Naive thymus-derived CD8-positive, alpha-beta T cell (primary cell): Measurements from ENCODE around the gene RUNX2. TPM values are rescaled to one million over a fixed set of nuclear protein-coding genes. Genes with fewer than 3 reads are reported as not detected.

Source experiments
- ATAC-seq, 2 donors: fragments of 150-1000 bp; cut with Tn5 transposase in 1 of 2; sonication (Bioruptor Pico), chemical (Tn5 transposase) in 1 of 2; 1 replicate in 1 of 2; 2 replicates in 1 of 2; pipeline ENCODE4 v1.10.0; 2021; ENCODE audit warnings: mild to moderate bottlenecking in 2 of 2, moderate library complexity in 2 of 2
- POLR2A ChIA-PET: fragments of 350-600 bp; sonication (Branson Sonifier 250); formaldehyde crosslinking; loops from one replicate; lab custom pipeline; 2021; ENCODE audit warnings: antibody characterized with exemption; lab: Charles Lee
- DNase-seq, 10 donors: peaks; one replicate each; pipeline versions ENCODE4 v3.0.0 to v3.0.0-alpha.2; 2020 to 2022
- H3K27ac Mint-ChIP-seq, 10 donors: one replicate each; pipeline ENCODE4 v1.8.0; 2020 to 2022; ENCODE audit warnings: mild to moderate bottlenecking in 10 of 10, mixed read lengths in 10 of 10, moderate library complexity in 4 of 10, inconsistent platforms in 1 of 10
- H3K27me3 Mint-ChIP-seq, 5 donors: one replicate each; pipeline ENCODE4 v1.8.0; 2021 to 2022; ENCODE audit warnings: mixed read lengths in 5 of 5
- H3K36me3 Mint-ChIP-seq, 3 donors: one replicate each; pipeline ENCODE4 v1.8.0; 2020 to 2022; ENCODE audit warnings: mixed read lengths in 3 of 3, mild to moderate bottlenecking in 2 of 3, inconsistent platforms in 1 of 3
- H3K4me1 Mint-ChIP-seq, 4 donors: one replicate each; pipeline ENCODE4 v1.8.0; 2021 to 2022; ENCODE audit warnings: mixed read lengths in 4 of 4
- H3K4me3 Mint-ChIP-seq, 10 donors: one replicate each; pipeline ENCODE4 v1.8.0; 2020 to 2022; ENCODE audit warnings: mild to moderate bottlenecking in 10 of 10, mixed read lengths in 10 of 10, moderate library complexity in 6 of 10, inconsistent platforms in 1 of 10
- H3K9me3 Mint-ChIP-seq, 9 donors: one replicate each; pipeline ENCODE4 v1.8.0; 2020 to 2022; ENCODE audit warnings: mixed read lengths in 9 of 9, mild to moderate bottlenecking in 3 of 9, inconsistent platforms in 1 of 9, moderate library complexity in 1 of 9
- polyA plus RNA-seq, 3 donors: library from polyadenylated mRNA; unstranded; fragments of 300-500 nt; fragmentation: Illumina TruSeq; gene quantifications; one replicate each; pipeline ENCODE4 v1.2.3, GENCODE V29; 2021
- total RNA-seq, 8 experiments: library from RNA in 2 of 8; stranded (reverse) in 2 of 8; gene quantifications; one replicate each; pipeline ENCODE4 v1.2.3 and lab custom pipeline; 2021 to 2026

Gene RUNX2
- total and polyA plus RNA-seq, 5 experiments from 2014 or later: 31.3 to 44.3 (median 36.7) TPM

DNA sequence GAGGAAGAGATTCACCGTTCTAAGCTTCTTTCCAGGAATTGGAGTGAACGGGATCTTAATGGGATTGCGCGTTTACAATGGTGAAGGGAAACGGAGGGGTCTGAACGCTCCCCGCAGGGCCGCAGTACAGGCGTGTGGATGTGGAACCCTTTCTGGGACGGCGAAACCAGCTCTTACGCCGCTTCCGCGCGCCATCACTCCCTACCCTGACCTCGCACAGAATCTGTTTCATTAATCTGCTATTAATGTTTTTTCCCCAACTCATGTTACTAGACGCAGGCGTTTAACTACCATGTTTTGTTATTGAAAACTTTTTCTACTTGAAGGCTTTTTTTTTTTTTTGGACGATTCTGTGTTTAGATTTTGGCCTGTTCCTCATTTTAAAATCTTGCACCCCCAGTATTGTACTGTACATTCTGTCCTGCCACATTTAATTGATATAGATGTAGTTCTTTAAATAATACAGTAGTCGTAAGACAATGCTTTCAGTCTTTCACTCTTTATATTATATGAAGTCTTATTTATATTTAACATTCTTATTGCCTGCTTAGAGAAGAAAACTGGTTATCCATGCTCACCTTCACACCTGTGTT, 50.3 kb downstream of the RUNX2 start:
- Mint-ChIP-seq H3K9me3 (no peaks in the 10 kb centered on the region), H3K4me3 (peak overlapping the region; percentile 92 to 100 (median 98)), H3K4me1 (peaks cover 11 to 38% (median 36%) of the 10 kb centered on the region in 4 donors), H3K27ac (peak overlapping the region; percentile 97 to 100 (median 98)), H3K36me3 (peaks cover 0 to 4% (median 2%) of the 10 kb centered on the region in 3 donors), H3K27me3 (no peaks in the 10 kb centered on the region)
- DNase-seq (peak in 3 of 10 donors; percentile 5 to 20 (median 8)), ATAC-seq (peak in 1 of 2 donors; percentile 12)
- POLR2A ChIA-PET: interaction anchor here (0.6 to 3.2 kb wide), 27 partner anchors 9 to 751 kb away, joined by 3 to 24 read pairs (median 5); partner anchors contain the start of genes ENPP4 and RUNX2

DNA sequence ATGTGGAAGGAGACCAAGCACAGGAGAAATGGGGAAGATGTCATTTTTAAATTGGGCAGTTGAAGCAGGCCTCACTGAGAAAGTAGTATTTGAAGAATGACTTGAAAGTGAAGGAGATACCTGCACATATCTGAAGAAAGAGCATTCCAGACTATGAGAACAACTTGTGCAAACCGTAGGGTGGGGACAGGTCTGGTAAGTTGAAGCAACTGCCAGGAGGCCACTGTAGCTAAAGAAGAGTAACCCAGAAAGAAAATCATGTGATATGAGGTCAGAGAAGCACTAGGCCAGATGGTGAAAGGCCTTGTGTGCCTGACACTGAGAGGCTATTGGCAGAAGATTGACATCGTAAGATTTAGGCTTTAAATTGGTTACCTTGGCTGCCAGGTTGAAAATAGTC, 54.3 kb downstream of the RUNX2 start:
- no peak overlapping the region for H3K4me3 Mint-ChIP-seq
- ATAC-seq (no peak), DNase-seq (no peak)
- H3K9me3 Mint-ChIP-seq: peaks cover 0 to 2% (median 0%) of the 10 kb centered on the region in 9 donors
- POLR2A ChIA-PET: no interaction called here
- peaks cover 9 to 23% (median 15%) of the 10 kb centered on the region in 4 donors for H3K4me1 Mint-ChIP-seq
- H3K36me3 Mint-ChIP-seq: peaks cover 4 to 9% (median 7%) of the 10 kb centered on the region in 3 donors
- H3K27ac Mint-ChIP-seq: peak overlapping the region in 1 of 10 donors; percentile 2
- peaks cover 0 to 2% (median 0%) of the 10 kb centered on the region in 5 donors for H3K27me3 Mint-ChIP-seq

DNA sequence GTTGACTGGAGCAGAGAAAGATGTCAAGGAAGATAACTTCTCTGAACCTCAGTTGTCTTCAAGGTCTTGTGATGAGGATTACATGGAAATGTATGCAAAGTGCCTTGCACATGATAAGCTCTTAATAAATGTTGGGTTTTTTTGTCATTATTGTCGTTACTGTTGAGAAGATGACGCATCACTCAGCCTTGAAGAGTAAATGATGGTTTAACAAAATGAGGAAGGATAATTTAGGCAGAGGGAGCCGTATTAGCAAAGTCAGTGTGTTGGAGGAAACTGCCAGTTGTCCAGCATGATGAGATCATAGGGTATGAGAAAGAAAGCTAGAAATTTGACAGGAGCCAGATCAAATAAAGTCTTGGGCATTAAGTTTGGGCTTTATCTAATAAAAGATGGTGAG, 58.4 kb downstream of the RUNX2 start:
- no peak for DNase-seq
- Mint-ChIP-seq H3K27me3 (peaks cover 0 to 2% (median 0%) of the 10 kb centered on the region in 5 donors), H3K4me1 (peaks cover 0 to 17% (median 9%) of the 10 kb centered on the region in 4 donors), H3K36me3 (peaks cover 7 to 20% (median 12%) of the 10 kb centered on the region in 3 donors), H3K27ac (peak overlapping the region in 1 of 10 donors; percentile 13), H3K9me3 (peaks cover 0 to 11% (median 2%) of the 10 kb centered on the region in 9 donors), H3K4me3 (no peak overlapping the region)
- POLR2A ChIA-PET: interaction anchor here (2.1 kb wide), 1 partner anchor 8 kb away, joined by 7 read pairs; the partner anchor contains the start of gene SUPT3H
- no peak for ATAC-seq

DNA sequence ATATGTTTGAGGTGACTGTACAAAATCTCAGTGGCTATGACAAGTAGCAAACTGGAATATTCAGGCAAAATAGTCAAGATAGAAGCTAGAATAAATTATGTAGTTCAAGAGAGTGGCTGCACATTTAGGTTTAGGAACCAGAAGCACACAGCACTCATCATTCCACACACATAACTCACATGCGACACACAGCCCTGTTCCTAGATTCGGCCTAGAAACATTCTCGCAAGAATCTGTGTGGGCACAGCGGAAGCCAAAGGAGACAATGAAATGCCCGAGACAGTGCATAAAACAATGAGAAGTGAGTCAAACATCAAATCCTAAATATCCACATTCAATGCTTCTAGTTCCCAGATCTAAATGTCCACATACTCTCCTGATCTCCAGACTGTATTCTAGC, 59.1 kb downstream of the RUNX2 start:
- Mint-ChIP-seq H3K4me1 (peaks cover 0 to 17% (median 9%) of the 10 kb centered on the region in 4 donors), H3K27ac (peak overlapping the region in 1 of 10 donors; percentile 9), H3K27me3 (peaks cover 0 to 2% (median 0%) of the 10 kb centered on the region in 5 donors), H3K9me3 (peaks cover 0 to 13% (median 3%) of the 10 kb centered on the region in 9 donors), H3K36me3 (peaks cover 7 to 22% (median 14%) of the 10 kb centered on the region in 3 donors), H3K4me3 (no peak overlapping the region)
- POLR2A ChIA-PET: interaction anchor here (2.1 kb wide), 1 partner anchor 9 kb away, joined by 7 read pairs; the partner anchor contains the start of gene SUPT3H
- DNase-seq (no peak), ATAC-seq (no peak)

DNA sequence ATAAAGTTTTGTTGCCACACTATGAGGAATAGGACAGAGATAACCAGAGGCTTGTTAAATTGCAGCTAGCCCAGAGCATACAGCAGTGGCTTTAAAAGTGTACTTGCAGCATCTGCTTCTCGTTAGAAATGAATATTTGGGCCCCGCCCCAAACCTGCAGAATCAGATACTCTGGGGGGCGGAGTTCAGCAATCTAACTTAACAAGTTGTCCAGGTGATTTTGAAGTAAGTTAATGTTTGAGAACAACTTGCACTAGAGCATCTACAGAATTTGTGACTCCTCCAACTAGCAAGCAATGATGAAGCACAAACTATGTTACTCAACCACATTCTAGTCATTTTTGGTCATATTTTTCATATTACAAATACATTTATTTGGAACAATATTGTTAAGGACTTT, 60.2 kb downstream of the RUNX2 start:
- ATAC-seq: no peak
- peak overlapping the region in 1 of 10 donors; percentile 9 for H3K27ac Mint-ChIP-seq
- H3K4me1 Mint-ChIP-seq: peaks cover 0 to 15% (median 9%) of the 10 kb centered on the region in 4 donors
- POLR2A ChIA-PET: interaction anchor here (2.1 kb wide), 1 partner anchor 10 kb away, joined by 7 read pairs; the partner anchor contains the start of gene SUPT3H
- peaks cover 0 to 21% (median 6%) of the 10 kb centered on the region in 9 donors for H3K9me3 Mint-ChIP-seq
- no peak for DNase-seq
- no peak overlapping the region for H3K4me3 Mint-ChIP-seq
- peaks cover 13 to 27% (median 22%) of the 10 kb centered on the region in 3 donors for H3K36me3 Mint-ChIP-seq
- peaks cover 0 to 2% (median 0%) of the 10 kb centered on the region in 5 donors for H3K27me3 Mint-ChIP-seq

DNA sequence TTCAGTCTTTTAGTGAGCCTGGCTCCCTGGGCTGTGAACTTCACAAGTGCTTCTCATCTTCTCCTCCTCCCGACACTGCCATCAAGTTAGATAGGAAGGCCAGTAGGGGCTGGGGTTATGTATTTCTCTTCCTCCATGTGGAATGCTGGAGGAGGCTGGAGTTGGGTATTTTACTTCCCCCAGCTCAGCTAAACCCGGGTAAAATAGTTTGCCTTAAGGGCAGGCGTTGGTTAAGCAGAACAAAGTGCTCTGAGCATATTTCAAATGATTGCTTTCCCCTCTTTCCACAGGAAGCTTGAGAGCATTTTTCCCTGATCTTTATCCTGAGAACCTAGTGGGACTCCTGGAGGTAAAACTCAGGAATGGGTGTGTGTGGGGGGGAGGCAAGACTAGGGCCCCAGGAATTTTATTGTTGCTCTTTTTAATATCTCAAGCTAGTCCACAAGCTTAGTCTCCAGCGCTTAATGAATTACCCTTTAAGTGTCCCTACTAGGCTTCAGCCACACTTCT, 66.5 kb downstream of the RUNX2 start:
- Mint-ChIP-seq H3K9me3 (peaks cover 0 to 21% (median 6%) of the 10 kb centered on the region in 9 donors), H3K27ac (peak overlapping the region in 1 of 10 donors; percentile 32), H3K36me3 (peaks cover 18 to 30% (median 30%) of the 10 kb centered on the region in 3 donors), H3K4me3 (no peak overlapping the region), H3K4me1 (peaks cover 0 to 13% (median 10%) of the 10 kb centered on the region in 4 donors), H3K27me3 (peaks cover 0 to 2% (median 0%) of the 10 kb centered on the region in 5 donors)
- POLR2A ChIA-PET: no interaction called here
- DNase-seq: no peak
- ATAC-seq: no peak

DNA sequence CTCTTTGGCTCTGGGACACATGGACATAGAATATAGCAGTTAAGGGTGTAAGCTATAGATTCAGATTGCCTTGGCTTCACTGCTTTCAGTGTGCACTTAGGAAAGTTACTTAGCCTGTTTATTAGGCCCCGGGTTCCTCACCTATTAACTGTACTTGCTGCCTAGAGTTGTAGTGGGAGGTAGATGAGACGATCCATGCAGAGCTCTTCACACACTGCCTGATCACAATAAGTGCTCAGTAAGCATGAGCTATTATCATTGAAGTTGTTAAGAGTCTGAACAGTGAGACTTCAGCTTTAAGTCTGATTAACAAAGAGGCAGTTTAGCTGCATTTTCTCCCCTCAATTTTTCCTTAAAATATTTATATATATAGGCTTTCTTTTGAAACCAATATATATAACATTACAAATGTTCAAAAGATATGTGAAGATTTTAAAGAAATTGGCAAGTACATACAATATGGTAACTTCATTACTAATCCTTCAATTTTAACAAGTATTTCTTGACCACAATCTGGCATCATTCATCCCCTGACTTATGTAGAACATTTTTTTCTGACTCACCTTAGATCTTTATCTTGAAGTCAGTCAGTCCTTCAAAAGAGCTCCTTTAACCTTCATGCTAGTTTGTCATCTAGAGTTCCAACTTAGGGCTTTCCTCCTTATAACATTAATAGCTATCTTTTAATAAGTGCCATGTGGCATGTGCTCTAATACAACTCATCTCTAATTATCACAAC, 70.1 kb downstream of the RUNX2 start:
- no peak for DNase-seq
- Mint-ChIP-seq H3K27me3 (peaks cover 0 to 5% (median 0%) of the 10 kb centered on the region in 5 donors), H3K9me3 (peaks cover 0 to under 1% (median 0%) of the 10 kb centered on the region in 9 donors), H3K4me1 (peaks cover 0 to 11% (median 9%) of the 10 kb centered on the region in 4 donors), H3K36me3 (peaks cover 8 to 40% (median 23%) of the 10 kb centered on the region in 3 donors), H3K27ac (no peak overlapping the region), H3K4me3 (no peak overlapping the region)
- POLR2A ChIA-PET: interaction anchor here (1.1 kb wide), 1 partner anchor 20 kb away, joined by 3 read pairs; no protein-coding TSS in a partner anchor
- no peak for ATAC-seq

DNA sequence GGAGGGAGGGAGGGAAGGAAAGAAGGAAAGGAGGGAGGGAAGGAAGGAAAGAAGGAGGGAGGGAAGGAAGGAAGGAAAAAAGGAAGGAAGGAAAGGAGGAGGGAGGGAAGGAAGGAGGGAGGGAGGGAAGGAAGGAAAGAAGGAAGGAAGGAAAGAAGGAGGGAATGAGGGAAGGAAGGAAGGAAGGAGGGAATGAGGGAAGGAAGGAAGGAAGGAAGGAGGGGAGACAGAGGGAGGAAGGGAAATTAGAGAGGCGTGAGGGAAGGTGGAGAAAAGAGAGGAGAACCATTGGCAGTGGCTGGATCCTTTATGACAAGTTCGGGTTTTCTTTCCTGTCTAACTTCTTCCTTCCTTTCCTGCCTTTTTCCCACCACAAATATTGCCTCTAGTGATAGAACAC, 71.9 kb downstream of the RUNX2 start:
- peaks cover 0 to 10% (median 7%) of the 10 kb centered on the region in 4 donors for H3K4me1 Mint-ChIP-seq

DNA sequence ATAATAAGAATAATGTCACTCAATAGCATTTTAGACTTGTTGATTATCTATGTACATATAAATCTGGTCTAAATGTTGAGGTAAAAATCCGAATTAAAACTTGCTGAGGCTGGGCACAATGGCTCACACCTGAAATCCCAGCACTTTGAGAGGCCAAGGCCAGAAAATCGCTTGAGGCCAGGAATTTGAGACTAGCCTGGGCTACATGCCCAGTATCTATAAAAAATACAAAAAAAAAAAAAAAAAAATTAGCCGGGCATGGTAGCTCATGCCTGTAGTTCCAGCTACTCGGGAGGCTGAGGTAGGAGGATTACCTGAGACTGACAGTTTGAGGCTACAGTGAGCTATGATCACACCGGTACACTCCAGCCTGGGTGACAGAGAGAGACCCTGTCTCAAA, 83.8 kb downstream of the RUNX2 start:
- no peak for ATAC-seq
- DNase-seq: no peak
- Mint-ChIP-seq H3K27ac (no peak overlapping the region), H3K4me1 (peaks cover 2 to 17% (median 7%) of the 10 kb centered on the region in 4 donors), H3K36me3 (peaks cover 0 to 6% (median 3%) of the 10 kb centered on the region in 3 donors), H3K4me3 (no peak overlapping the region), H3K27me3 (peaks cover 0 to 6% (median 0%) of the 10 kb centered on the region in 5 donors), H3K9me3 (no peaks in the 10 kb centered on the region)
- POLR2A ChIA-PET: no interaction called here

More for the DNA sequence above, 71.9 kb downstream of the RUNX2 start:
- Mint-ChIP-seq H3K36me3 (peaks cover 8 to 30% (median 19%) of the 10 kb centered on the region in 3 donors), H3K9me3 (no peaks in the 10 kb centered on the region), H3K27ac (peak overlapping the region in 1 of 10 donors; percentile 61), H3K27me3 (peaks cover 0 to 9% (median 0%) of the 10 kb centered on the region in 5 donors), H3K4me3 (no peak overlapping the region)
- POLR2A ChIA-PET: no interaction called here
- DNase-seq (no peak), ATAC-seq (no peak)

DNA sequence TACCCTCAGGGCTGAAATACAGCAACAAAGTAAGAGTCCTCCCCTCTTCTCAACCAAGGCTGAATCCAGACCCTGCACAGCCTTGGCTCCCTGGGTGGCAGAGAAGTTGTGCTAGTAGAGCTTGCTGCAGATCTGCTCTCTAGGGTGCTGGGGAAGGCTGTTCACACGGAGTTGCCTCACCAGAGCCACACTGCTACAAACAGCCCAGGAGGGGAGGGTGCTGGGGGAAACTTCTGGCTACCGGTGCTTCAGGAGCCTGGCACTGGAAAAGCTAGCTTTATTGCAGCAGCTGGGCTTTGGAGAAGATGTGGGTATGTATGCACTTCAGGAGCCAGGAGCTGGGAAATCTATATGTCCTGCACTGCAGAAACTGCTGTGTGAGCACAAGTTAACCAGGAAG, 87.2 kb downstream of the RUNX2 start:
- Mint-ChIP-seq H3K9me3 (no peaks in the 10 kb centered on the region), H3K36me3 (peaks cover 0 to 3% (median 2%) of the 10 kb centered on the region in 3 donors), H3K27me3 (peaks cover 0 to 18% (median 0%) of the 10 kb centered on the region in 5 donors), H3K4me3 (no peak overlapping the region), H3K27ac (peak overlapping the region in 2 of 10 donors; percentile 64 to 74), H3K4me1 (peaks cover 11 to 31% (median 17%) of the 10 kb centered on the region in 4 donors)
- DNase-seq (no peak), ATAC-seq (no peak)
- POLR2A ChIA-PET: no interaction called here

DNA sequence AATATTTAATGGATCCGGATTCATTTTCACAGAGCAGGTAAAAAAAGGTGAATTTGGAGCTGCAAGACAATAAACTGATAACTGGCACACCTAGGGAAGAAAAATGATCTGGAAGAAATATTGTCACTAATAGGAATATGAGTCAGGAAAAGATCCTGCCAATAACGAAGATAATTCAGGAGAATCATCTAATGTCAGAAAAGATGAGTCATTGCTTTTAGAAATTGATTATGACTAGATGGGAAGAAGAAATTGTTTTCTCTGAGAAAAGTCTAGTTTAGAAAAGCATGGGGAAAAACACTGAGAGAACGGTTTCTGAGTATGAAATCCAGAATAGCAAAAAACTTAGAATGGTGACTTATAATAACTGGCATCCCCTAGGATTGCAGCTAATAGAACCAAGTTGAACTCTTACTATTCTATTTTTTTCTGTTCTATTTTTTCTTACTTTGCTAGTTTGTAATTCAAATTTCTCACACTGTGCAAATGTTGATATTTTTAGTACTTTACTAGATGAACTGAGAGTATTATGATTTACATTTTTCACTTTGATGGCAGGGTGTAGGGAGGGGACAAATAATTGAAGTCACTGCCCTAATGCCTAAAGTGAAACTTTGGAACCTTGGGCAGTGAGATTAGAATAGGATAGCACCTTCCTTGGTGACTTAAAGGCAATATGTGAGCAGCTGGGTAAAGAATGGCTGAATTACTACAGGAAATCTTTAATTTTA, 87.8 kb downstream of the RUNX2 start:
- Mint-ChIP-seq H3K36me3 (peaks cover 0 to 2% (median 0%) of the 10 kb centered on the region in 3 donors), H3K27ac (peak overlapping the region in 1 of 10 donors; percentile 20), H3K4me3 (no peak overlapping the region), H3K9me3 (no peaks in the 10 kb centered on the region), H3K27me3 (peaks cover 0 to 25% (median 0%) of the 10 kb centered on the region in 5 donors), H3K4me1 (peaks cover 13 to 37% (median 23%) of the 10 kb centered on the region in 4 donors)
- POLR2A ChIA-PET: no interaction called here
- ATAC-seq (no peak), DNase-seq (no peak)
